Upper lobe of left lung (tissue), 6 donors: Measurements from ENCODE around the gene TMEM242. TPM values are rescaled to one million over a fixed set of nuclear protein-coding genes. Genes with fewer than 3 reads are reported as not detected.

Source experiments
- ATAC-seq, 2 donors: fragments of 200-7000 bp; cut with Tn5 transposase; one replicate each; pipeline ENCODE4 v1.9.1; 2022; ENCODE audit warnings: mild to moderate bottlenecking in 2 of 2, moderate library complexity in 2 of 2; ENCODE audit not compliant: low FRiP score in 2 of 2
- DNase-seq, 2 donors: peaks; one replicate each; pipeline ENCODE4 v3.0.0-alpha.2; 2019 to 2020
- H3K27ac ChIP-seq, 4 donors: fragments of 200-600 bp; sonication (generic); one replicate each; pipeline ENCODE4 v1.5.1; 2016 to 2019
- H3K27me3 ChIP-seq, 4 donors: fragments of 200-600 bp; sonication (generic); one replicate each; pipeline ENCODE4 v1.5.1; 2017 to 2019
- H3K36me3 ChIP-seq, 4 donors: fragments of 200-600 bp; sonication (generic); one replicate each; pipeline ENCODE4 v1.5.1; 2016 to 2019
- H3K4me1 ChIP-seq, 4 donors: fragments of 200-600 bp; sonication (generic); one replicate each; pipeline ENCODE4 v1.5.1; 2018 to 2019
- H3K4me3 ChIP-seq, 4 donors: fragments of 200-600 bp; sonication (generic); one replicate each; pipeline ENCODE4 v1.5.1; 2017 to 2019; ENCODE audit warnings: mild to moderate bottlenecking in 2 of 4, moderate library complexity in 1 of 4
- H3K9me3 ChIP-seq, 4 donors: fragments of 200-600 bp; sonication (generic); one replicate each; pipeline ENCODE4 v1.5.1; 2018 to 2019
- EP300 ChIP-seq, 4 donors: sonication (generic); formaldehyde crosslinking; IDR thresholded peaks; one replicate each; pipeline ENCODE4 v1.5.1; 2017; ENCODE audit warnings: antibody characterized with exemption in 4 of 4, control low read depth in 2 of 4
- POLR2A ChIP-seq, 4 donors: fragments of 450-650 bp; IDR thresholded peaks; one replicate each; pipeline ENCODE4 v1.5.1; 2016 to 2017; ENCODE audit warnings: antibody characterized with exemption in 4 of 4, mild to moderate bottlenecking in 2 of 4
- POLR2AphosphoS5 ChIP-seq, 2 donors: sonication (generic); formaldehyde crosslinking; IDR thresholded peaks; one replicate each; pipeline ENCODE4 v1.5.1; 2017; ENCODE audit warnings: antibody characterized with exemption in 2 of 2
- WGBS, 2 donors: methylation state at CpG; one replicate each; pipeline ENCODE4 v1.1.5; 2017 to 2018; 5-methylcytosine and 5-hydroxymethylcytosine counted together
- total RNA-seq, 6 donors: library from RNA; depleted of rRNA in 4 of 6; stranded (reverse); fragments of >200 nt in 4 of 6; gene quantifications; one replicate each; pipeline versions ENCODE4 v1.1.0 to v1.2.1, GENCODE V29; 2016 to 2021
- TF ChIP-seq, protein P1 (sequence below), 6 experiments: fragments of 450-650 bp in 4 of 6; fragments of 200-600 bp in 2 of 6; sonication (generic) in 2 of 6; IDR thresholded peaks; one replicate each; pipeline ENCODE4 v1.5.1; 2016 to 2019; ENCODE audit warnings: antibody characterized with exemption in 6 of 6
- donor health status: DM: no; HTN: no; CAD: no; lungs with moderate emphysema.
- donor health status: DM: no; HTN: yes; CAD: no; lungs with severe emphysema.

The TMEM242 gene
- total RNA-seq, 6 donors from 2014 or later = 2.1 to 10.8 (median 6.5) TPM

DNA sequence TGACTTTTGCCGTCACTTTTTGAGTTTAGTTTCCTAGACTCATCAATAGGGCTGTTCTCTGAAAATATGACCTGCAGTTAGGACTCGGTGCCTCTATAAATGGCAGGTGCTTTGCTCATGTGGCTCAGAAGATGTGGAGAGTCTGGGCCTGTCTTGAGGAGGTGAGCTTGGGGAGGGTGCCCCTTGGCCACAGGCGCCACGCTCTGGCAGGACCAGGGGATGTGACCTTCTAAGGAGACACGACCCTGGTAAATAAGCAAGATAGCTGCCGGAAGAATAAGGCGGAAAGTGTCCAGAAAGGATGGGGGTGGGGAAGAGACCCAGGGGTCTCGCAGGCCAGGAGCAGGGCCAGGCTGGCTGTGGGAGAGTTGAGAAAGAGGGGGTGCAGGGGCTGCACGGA, 46.6 kb downstream of the TMEM242 start:
- no peak overlapping the region for H3K4me3 ChIP-seq
- peaks cover 0 to 14% (median 6%) of the 10 kb centered on the region in 4 donors for H3K4me1 ChIP-seq
- no peaks in the 10 kb centered on the region for H3K9me3 ChIP-seq
- TF ChIP-seq POLR2A (IDR thresholded peaks at IDR 0.05) (no peak), EP300 (IDR thresholded peaks at IDR 0.05) (no peak), POLR2AphosphoS5 (IDR thresholded peaks at IDR 0.05) (no peak)
- TF ChIP-seq, protein P1, sequence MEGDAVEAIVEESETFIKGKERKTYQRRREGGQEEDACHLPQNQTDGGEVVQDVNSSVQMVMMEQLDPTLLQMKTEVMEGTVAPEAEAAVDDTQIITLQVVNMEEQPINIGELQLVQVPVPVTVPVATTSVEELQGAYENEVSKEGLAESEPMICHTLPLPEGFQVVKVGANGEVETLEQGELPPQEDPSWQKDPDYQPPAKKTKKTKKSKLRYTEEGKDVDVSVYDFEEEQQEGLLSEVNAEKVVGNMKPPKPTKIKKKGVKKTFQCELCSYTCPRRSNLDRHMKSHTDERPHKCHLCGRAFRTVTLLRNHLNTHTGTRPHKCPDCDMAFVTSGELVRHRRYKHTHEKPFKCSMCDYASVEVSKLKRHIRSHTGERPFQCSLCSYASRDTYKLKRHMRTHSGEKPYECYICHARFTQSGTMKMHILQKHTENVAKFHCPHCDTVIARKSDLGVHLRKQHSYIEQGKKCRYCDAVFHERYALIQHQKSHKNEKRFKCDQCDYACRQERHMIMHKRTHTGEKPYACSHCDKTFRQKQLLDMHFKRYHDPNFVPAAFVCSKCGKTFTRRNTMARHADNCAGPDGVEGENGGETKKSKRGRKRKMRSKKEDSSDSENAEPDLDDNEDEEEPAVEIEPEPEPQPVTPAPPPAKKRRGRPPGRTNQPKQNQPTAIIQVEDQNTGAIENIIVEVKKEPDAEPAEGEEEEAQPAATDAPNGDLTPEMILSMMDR (IDR thresholded peaks at IDR 0.05) = no peak
- H3K27me3 ChIP-seq = no peaks in the 10 kb centered on the region
- WGBS, 2 donors = 86 to 92% methylated on average over 9 of the region's 9 CpGs
- ATAC-seq (no peak), DNase-seq (no peak)
- no peak overlapping the region for H3K27ac ChIP-seq
- H3K36me3 ChIP-seq = no peaks in the 10 kb centered on the region

DNA sequence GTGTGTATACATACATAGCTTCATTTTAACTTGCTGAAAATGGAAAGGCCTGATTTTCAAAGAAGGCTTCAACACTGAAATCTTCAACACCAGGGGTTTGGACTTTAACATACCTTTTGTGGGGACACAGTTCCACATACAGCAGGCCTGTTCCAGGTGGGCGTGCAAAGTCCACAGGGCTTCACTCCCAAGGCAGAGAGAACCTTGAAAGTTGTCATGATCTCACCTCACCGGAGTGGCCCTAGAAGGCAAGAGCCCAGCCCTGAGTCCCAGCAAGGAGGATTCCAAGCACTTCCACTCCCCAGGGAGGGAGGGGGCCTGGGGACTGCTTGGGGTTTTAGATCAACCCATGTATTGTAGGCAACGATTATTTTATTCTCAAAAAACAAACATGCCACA, 47.2 kb downstream of the TMEM242 start:
- Histone ChIP-seq H3K36me3 (no peaks in the 10 kb centered on the region), H3K9me3 (no peaks in the 10 kb centered on the region), H3K4me3 (no peak overlapping the region), H3K27me3 (no peaks in the 10 kb centered on the region), H3K4me1 (peaks cover 0 to 14% (median 6%) of the 10 kb centered on the region in 4 donors), H3K27ac (no peak overlapping the region)
- ATAC-seq = no peak
- TF ChIP-seq EP300 (IDR thresholded peaks at IDR 0.05) (no peak), POLR2AphosphoS5 (IDR thresholded peaks at IDR 0.05) (no peak), POLR2A (IDR thresholded peaks at IDR 0.05) (no peak)
- TF ChIP-seq, protein P1 (IDR thresholded peaks at IDR 0.05) = no peak
- DNase-seq = no peak
- WGBS, 2 donors = 90 to 98% methylated on average over 3 of the region's 3 CpGs

DNA sequence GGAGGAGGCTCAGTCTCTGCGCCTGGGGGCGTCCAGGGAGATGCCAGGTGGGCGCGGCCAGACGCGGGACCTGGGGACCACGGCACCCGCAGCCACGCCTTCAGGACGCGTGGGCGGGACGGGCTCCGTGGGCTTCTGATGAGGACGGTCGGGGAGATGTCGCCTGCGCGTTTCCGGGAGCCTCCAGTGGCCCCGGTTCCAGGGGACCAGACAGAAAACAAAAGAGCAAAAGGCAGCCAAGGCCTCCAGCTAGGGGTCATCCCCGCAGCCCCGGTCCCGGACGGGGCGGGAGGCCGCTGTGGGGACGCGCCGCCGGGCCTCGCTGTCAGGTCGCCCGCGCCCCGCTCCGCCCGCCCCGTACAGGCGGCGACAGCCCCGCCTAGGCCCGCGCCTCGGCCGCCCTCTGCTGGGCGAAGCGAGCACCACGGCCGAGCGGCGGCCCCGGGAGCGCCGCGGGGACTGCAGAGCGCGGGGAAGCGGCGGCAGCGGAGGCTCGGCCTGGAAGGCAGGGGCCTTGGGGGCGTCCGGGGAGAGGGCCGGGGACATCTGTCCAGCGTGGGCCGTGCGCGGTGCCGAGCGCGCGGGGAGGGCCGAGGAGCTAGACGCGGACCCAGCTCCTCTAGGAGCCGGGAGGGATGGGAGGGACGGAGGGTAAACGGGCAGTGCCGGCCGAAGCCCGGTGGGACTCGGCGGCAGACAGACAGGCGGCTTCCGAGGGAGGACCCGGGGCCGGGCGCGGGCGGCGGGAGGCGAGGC, 48.7 kb downstream of the TMEM242 start:
- Histone ChIP-seq H3K27me3 (no peaks in the 10 kb centered on the region), H3K36me3 (no peaks in the 10 kb centered on the region), H3K9me3 (no peaks in the 10 kb centered on the region), H3K4me1 (peaks cover 2 to 14% (median 6%) of the 10 kb centered on the region in 4 donors), H3K4me3 (peak overlapping the region; percentile 48 to 73 (median 63)), H3K27ac (peak overlapping the region; percentile 77 to 93 (median 86))
- TF ChIP-seq EP300 (IDR thresholded peaks at IDR 0.05) = no peak
- peak in 1 of 2 donors; percentile 67 for TF ChIP-seq POLR2AphosphoS5 (IDR thresholded peaks at IDR 0.05)
- TF ChIP-seq POLR2A (IDR thresholded peaks at IDR 0.05) = peak in 3 of 4 donors; percentile 34 to 68 (median 48)
- TF ChIP-seq, protein P1 (IDR thresholded peaks at IDR 0.05) = peak; percentile 94 to 99 (median 98)
- 0 to 1% methylated on average over 4 to 44 of the region's 93 CpGs for WGBS, 2 donors
- DNase-seq (peak; percentile 85 to 97), ATAC-seq (peak; percentile 95 to 99)

DNA sequence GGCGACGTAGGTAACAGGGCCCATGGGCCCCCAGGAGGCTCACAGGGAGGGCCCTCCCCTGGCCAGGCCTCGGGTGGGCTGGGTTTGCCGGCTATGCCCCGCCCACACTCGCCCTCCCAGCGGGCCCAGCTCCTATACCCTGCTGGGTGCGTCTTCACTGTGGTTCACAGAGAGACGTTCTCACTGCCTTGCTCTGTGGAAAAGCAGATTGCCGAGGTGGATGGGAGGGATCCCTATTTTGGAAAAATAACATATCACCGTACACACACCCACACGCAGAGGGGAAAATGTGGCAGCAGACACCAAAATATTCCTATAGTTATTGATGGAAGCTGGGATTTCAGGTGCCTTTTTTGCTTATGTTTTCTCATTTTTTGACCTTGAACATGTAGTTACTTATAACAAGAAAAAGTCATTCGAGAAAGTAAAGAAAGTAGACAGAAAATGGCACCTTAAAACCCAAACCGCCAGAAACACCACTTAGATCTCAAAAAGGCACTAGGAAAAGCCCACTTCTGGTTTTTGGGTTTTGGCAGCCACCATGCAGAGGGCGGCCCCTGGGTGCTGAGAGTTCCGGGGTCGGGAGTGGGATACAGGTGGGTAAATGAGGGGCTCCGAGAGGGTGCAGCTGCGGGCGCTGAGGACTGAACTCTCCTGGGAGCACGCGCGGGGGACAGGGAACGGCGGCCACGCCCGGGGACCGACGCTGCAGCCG, 49.4 kb downstream of the TMEM242 start:
- DNase-seq = peak; percentile 56 to 88
- peak; percentile 43 to 63 for ATAC-seq
- WGBS, 2 donors = 19 to 39% methylated on average over 18 to 30 of the region's 30 CpGs
- Histone ChIP-seq H3K4me3 (peak overlapping the region; percentile 48 to 73 (median 63)), H3K27me3 (no peaks in the 10 kb centered on the region), H3K27ac (peak overlapping the region; percentile 77 to 93 (median 86)), H3K4me1 (peaks cover 8 to 18% (median 9%) of the 10 kb centered on the region in 4 donors), H3K36me3 (no peaks in the 10 kb centered on the region), H3K9me3 (no peaks in the 10 kb centered on the region)
- TF ChIP-seq POLR2AphosphoS5 (IDR thresholded peaks at IDR 0.05) (peak in 1 of 2 donors; percentile 28), POLR2A (IDR thresholded peaks at IDR 0.05) (no peak)
- TF ChIP-seq, protein P1 (IDR thresholded peaks at IDR 0.05) = no peak
